K562 (cell line): ENCODE measurements around the gene ZNF236.

Experiments used
- HDAC2 ChIP-seq: fragments of 450-650 bp; IDR thresholded peaks from 2 replicates; pipeline ENCODE4 v1.6.1; 2016; ENCODE audit warnings: mild to moderate bottlenecking
- KLF13 ChIP-seq: fragments of 450-650 bp; IDR thresholded peaks from 2 replicates; pipeline ENCODE4 v1.6.1; 2016; ENCODE audit warnings: missing genetic modification characterization, low read depth, mild to moderate bottlenecking, missing compliant biosample characterization, moderate library complexity, borderline replicate concordance
- POLR2A ChIP-seq: fragments of 450-650 bp; conservative IDR thresholded peaks from 2 replicates; pipeline ENCODE4 v1.6.1; 2016
- POLR2AphosphoS5 ChIP-seq: IDR thresholded peaks from 2 replicates; pipeline ENCODE4 v1.6.1; 2011; ENCODE audit warnings: mild to moderate bottlenecking, low read depth, low read length, moderate library complexity; ENCODE audit not compliant: control insufficient read depth, insufficient read depth
- SLC30A9 ChIP-seq: fragments of 250-450 bp; sonication (Bioruptor Pico); IDR thresholded peaks from 2 replicates; pipeline ENCODE4 v1.8.0; 2022; ENCODE audit warnings: mild to moderate bottlenecking, moderate library complexity
- ZBTB1 ChIP-seq: sonication (generic); formaldehyde crosslinking; IDR thresholded peaks from 2 replicates; pipeline ENCODE4 v1.8.1; 2023; ENCODE audit warnings: missing genetic modification reagents, low read depth, mild to moderate bottlenecking, borderline replicate concordance
- ZFP36 ChIP-seq: fragments of 150-350 bp; IDR thresholded peaks from 2 replicates; pipeline ENCODE4 v1.6.1; 2018; ENCODE audit warnings: low read length, low read depth; ENCODE audit not compliant: partially characterized antibody
- TF ChIP-seq, protein P1 (sequence below): fragments of 250-450 bp; sonication (Bioruptor Pico); IDR thresholded peaks from 2 replicates; pipeline ENCODE4 v1.8.0; 2021; ENCODE audit warnings: moderate library complexity, mild to moderate bottlenecking, inconsistent platforms
- TF ChIP-seq, protein P2 (sequence below), 3 experiments: IDR thresholded peaks in 2 of 3; conservative IDR thresholded peaks in 1 of 3; 2 replicates each; pipeline ENCODE4 v1.5.1; 2011 to 2012; ENCODE audit warnings: low read length in 3 of 3, mild to moderate bottlenecking in 3 of 3, control low read depth in 2 of 3, improper control_type of control experiment in 1 of 3, inconsistent platforms in 1 of 3, low read depth in 1 of 3, mixed read lengths in 1 of 3, moderate library complexity in 1 of 3; ENCODE audit not compliant: insufficient read depth in 2 of 3

GRCh38 chr18:76814256-76814655, 8.1 kb upstream of the ZNF236 start:
- TF ChIP-seq KLF13 (no peak), ZFP36 (no peak), ZBTB1 (CRISPR knock-in tag) (no peak), HDAC2 (no peak), SLC30A9 (CRISPR knock-in tag) (no peak), POLR2AphosphoS5 (no peak), POLR2A (no peak)
- TF ChIP-seq, protein P1, sequence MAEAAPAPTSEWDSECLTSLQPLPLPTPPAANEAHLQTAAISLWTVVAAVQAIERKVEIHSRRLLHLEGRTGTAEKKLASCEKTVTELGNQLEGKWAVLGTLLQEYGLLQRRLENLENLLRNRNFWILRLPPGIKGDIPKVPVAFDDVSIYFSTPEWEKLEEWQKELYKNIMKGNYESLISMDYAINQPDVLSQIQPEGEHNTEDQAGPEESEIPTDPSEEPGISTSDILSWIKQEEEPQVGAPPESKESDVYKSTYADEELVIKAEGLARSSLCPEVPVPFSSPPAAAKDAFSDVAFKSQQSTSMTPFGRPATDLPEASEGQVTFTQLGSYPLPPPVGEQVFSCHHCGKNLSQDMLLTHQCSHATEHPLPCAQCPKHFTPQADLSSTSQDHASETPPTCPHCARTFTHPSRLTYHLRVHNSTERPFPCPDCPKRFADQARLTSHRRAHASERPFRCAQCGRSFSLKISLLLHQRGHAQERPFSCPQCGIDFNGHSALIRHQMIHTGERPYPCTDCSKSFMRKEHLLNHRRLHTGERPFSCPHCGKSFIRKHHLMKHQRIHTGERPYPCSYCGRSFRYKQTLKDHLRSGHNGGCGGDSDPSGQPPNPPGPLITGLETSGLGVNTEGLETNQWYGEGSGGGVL (CRISPR knock-in tag): no peak
- TF ChIP-seq, protein P2, sequence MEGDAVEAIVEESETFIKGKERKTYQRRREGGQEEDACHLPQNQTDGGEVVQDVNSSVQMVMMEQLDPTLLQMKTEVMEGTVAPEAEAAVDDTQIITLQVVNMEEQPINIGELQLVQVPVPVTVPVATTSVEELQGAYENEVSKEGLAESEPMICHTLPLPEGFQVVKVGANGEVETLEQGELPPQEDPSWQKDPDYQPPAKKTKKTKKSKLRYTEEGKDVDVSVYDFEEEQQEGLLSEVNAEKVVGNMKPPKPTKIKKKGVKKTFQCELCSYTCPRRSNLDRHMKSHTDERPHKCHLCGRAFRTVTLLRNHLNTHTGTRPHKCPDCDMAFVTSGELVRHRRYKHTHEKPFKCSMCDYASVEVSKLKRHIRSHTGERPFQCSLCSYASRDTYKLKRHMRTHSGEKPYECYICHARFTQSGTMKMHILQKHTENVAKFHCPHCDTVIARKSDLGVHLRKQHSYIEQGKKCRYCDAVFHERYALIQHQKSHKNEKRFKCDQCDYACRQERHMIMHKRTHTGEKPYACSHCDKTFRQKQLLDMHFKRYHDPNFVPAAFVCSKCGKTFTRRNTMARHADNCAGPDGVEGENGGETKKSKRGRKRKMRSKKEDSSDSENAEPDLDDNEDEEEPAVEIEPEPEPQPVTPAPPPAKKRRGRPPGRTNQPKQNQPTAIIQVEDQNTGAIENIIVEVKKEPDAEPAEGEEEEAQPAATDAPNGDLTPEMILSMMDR (IDR thresholded peaks at IDR 0.05 in 2 of 3, conservative IDR thresholded peaks at IDR 0.05 in 1 of 3; ENCODE audit: insufficient read depth in 2 of 3, low read depth in 1 of 3, low read length in 3 of 3): no peak
